SK-N-SH (cell line): ENCODE results near the gene TMEM131L. TPM values are rescaled to one million over a fixed set of nuclear protein-coding genes. Genes with fewer than 3 reads are reported as not detected.
A peak's percentile ranks its signal among the peaks of the same experiment; 100 is the strongest.

Experiments used
- CTCF ChIA-PET: fragments of 300-600, 350-600 bp; formaldehyde crosslinking; extraction: SDS; loops from one replicate; lab custom pipeline; 2021; lab: Yijun Ruan, JAX
- POLR2A ChIA-PET: fragments of 350-600 bp; sonication (Branson Sonifier 250); formaldehyde crosslinking; extraction: SDS; loops from one replicate; lab custom pipeline; 2020; ENCODE audit warnings: antibody characterized with exemption, inconsistent platforms; lab: Yijun Ruan, JAX
- DNase-seq: peaks from one replicate; pipeline ENCODE4 v3.0.0; 2012
- H2AFZ ChIP-seq: fragments of 200-600 bp; sonication (generic); 2 replicates; pipeline ENCODE4 v1.8.1; 2016; ENCODE audit warnings: antibody characterized with exemption, mild to moderate bottlenecking, low read depth
- H3F3A ChIP-seq: fragments of 200-600 bp; sonication (generic); replicated peaks from 2 replicates; pipeline ENCODE3; 2016; ENCODE audit warnings: antibody characterized with exemption, mild to moderate bottlenecking; ENCODE audit not compliant: insufficient read depth
- H3K27ac ChIP-seq, 2 experiments: fragments of 200-500 bp in 1 of 2; fragments of 200-600 bp in 1 of 2; sonication (Bioruptor generic) in 1 of 2; sonication (generic), shearing (Covaris generic) in 1 of 2; 2 replicates each; pipeline versions ENCODE4 v1.5.1 to v1.6.1; 2014 to 2016; ENCODE audit warnings: low read depth in 2 of 2, inconsistent platforms in 1 of 2, low read length in 1 of 2, mild to moderate bottlenecking in 1 of 2, mixed read lengths in 1 of 2
- H3K27me3 ChIP-seq: fragments of 200-600 bp; sonication (generic), shearing (Covaris generic); 2 replicates; pipeline ENCODE4 v1.6.1; 2016; ENCODE audit warnings: mixed run types; ENCODE audit not compliant: insufficient read depth
- H3K36me3 ChIP-seq, 2 experiments: fragments of 200-500 bp in 1 of 2; fragments of 200-600 bp in 1 of 2; sonication (Bioruptor generic) in 1 of 2; sonication (generic) in 1 of 2; replicated peaks in 1 of 2; 2 replicates each; pipeline versions ENCODE3 to v1.5.1; 2014 to 2016; ENCODE audit warnings: low read length in 1 of 2, mild to moderate bottlenecking in 1 of 2; ENCODE audit not compliant: insufficient read depth in 2 of 2, control insufficient read depth in 1 of 2
- H3K4me1 ChIP-seq, 2 experiments: fragments of 200-500 bp in 1 of 2; fragments of 200-600 bp in 1 of 2; sonication (Bioruptor generic) in 1 of 2; sonication (generic), shearing (Covaris generic) in 1 of 2; 2 replicates each; pipeline versions ENCODE4 v1.5.1 to v1.6.1; 2014 to 2016; ENCODE audit warnings: low read depth in 1 of 2, low read length in 1 of 2, mixed run types in 1 of 2; ENCODE audit not compliant: insufficient read depth in 2 of 2, control insufficient read depth in 1 of 2
- H3K4me2 ChIP-seq: fragments of 200-600 bp; sonication (generic), shearing (Covaris generic); 2 replicates; pipeline ENCODE4 v1.6.1; 2017; ENCODE audit warnings: mixed run types
- H3K4me3 ChIP-seq, 2 experiments: fragments of 200-500 bp in 1 of 2; fragments of 200-600 bp in 1 of 2; sonication (Bioruptor generic) in 1 of 2; sonication (generic), shearing (Covaris generic) in 1 of 2; 2 replicates each; pipeline versions ENCODE4 v1.5.1 to v1.8.1; 2014 to 2016; ENCODE audit warnings: low read depth in 2 of 2, inconsistent platforms in 1 of 2, low read length in 1 of 2, mild to moderate bottlenecking in 1 of 2, mixed read lengths in 1 of 2, moderate library complexity in 1 of 2
- H3K79me2 ChIP-seq: fragments of 200-600 bp; sonication (generic); 2 replicates; pipeline ENCODE4 v1.8.1; 2017; ENCODE audit warnings: mild to moderate bottlenecking; ENCODE audit not compliant: insufficient read depth
- H3K9ac ChIP-seq: fragments of 200-600 bp; sonication (generic); 2 replicates; pipeline ENCODE4 v1.6.1; 2017; ENCODE audit warnings: mixed run types
- H3K9me2 ChIP-seq: fragments of 200-600 bp; sonication (generic); 2 replicates; pipeline ENCODE4 v1.6.1; 2017; ENCODE audit warnings: mixed run types
- H3K9me3 ChIP-seq: fragments of 200-600 bp; sonication (generic); 2 replicates; pipeline ENCODE4 v1.6.1; 2017; ENCODE audit warnings: mixed run types, mild to moderate bottlenecking, moderate library complexity
- H4K20me1 ChIP-seq: fragments of 200-600 bp; sonication (generic); 2 replicates; pipeline ENCODE4 v1.6.1; 2017; ENCODE audit warnings: mild to moderate bottlenecking, mixed run types; ENCODE audit not compliant: insufficient read depth
- CTCF ChIP-seq: fragments of 200-600 bp; sonication (generic); IDR thresholded peaks from 2 replicates; pipeline ENCODE4 v1.6.1; 2017; ENCODE audit warnings: antibody characterized with exemption, mild to moderate bottlenecking, moderate library complexity
- ELF1 ChIP-seq: IDR thresholded peaks from 2 replicates; pipeline ENCODE4 v1.4.0; 2012
- FOSL2 ChIP-seq: IDR thresholded peaks from 2 replicates; pipeline ENCODE4 v1.4.0; 2012; ENCODE audit warnings: low read depth, mild to moderate bottlenecking, moderate library complexity, borderline replicate concordance
- FOXM1 ChIP-seq: IDR thresholded peaks from 2 replicates; pipeline ENCODE4 v1.4.0; 2012; ENCODE audit warnings: low read depth, mild to moderate bottlenecking
- JUND ChIP-seq: IDR thresholded peaks from 2 replicates; pipeline ENCODE4 v1.4.0; 2012
- NFIC ChIP-seq: IDR thresholded peaks from 2 replicates; pipeline ENCODE4 v1.4.0; 2012; ENCODE audit warnings: borderline replicate concordance
- PBX3 ChIP-seq: IDR thresholded peaks from 2 replicates; pipeline ENCODE4; 2012
- RAD21 ChIP-seq: IDR thresholded peaks from 2 replicates; pipeline ENCODE4 v1.6.1; 2012; ENCODE audit warnings: mild to moderate bottlenecking, low read length
- WGBS: methylation state at CpG from one replicate; pipeline ENCODE4 v1.1.6; 2017; ENCODE audit warnings: low lambda C conversion rate; 5-methylcytosine and 5-hydroxymethylcytosine counted together
- polyA plus RNA-seq, 3 experiments: library from polyadenylated mRNA; depleted of rRNA; stranded (reverse); fragments of >200 nt; gene quantifications; 2 replicates each; pipeline ENCODE4 v1.2.3, GENCODE V29; 2012
- TF ChIP-seq, protein P1 (sequence below): IDR thresholded peaks from 2 replicates; pipeline ENCODE4 v1.6.1; 2012; ENCODE audit warnings: mild to moderate bottlenecking, low read depth, low read length, moderate library complexity

Gene TMEM131L
- polyA plus RNA-seq, 1 of the 3 experiments (the other 2 are of a cell fraction): 6.2 TPM

GRCh38 chr4:153495480-153496193 is 29.5 kb downstream of the TMEM131L start:
- CTCF ChIA-PET: interaction anchor here (0.9 to 1.7 kb wide), 2 partner anchors 290 to 349 kb away, joined by 3 read pairs; no protein-coding TSS in a partner anchor
- Histone ChIP-seq H4K20me1 (no peaks in the 10 kb centered on the region), H3K9me2 (no peaks in the 10 kb centered on the region), H3K27ac (no peak overlapping the region), H3K4me2 (no peak overlapping the region), H2AFZ (no peak overlapping the region), H3K9me3 (no peaks in the 10 kb centered on the region), H3K36me3 (no peaks in the 10 kb centered on the region), H3K4me1 (peaks cover 0 to 12% of the 10 kb centered on the region in 2 experiments; a peak in 2 of 4 replicates), H3K4me3 (no peak overlapping the region), H3K9ac (no peak overlapping the region), H3F3A (peaks cover 6% of the 10 kb centered on the region), H3K79me2 (peaks cover 22% of the 10 kb centered on the region; the same call in 1 of the 2 replicates), H3K27me3 (no peaks in the 10 kb centered on the region)
- no peak for DNase-seq
- TF ChIP-seq PBX3 (no peak), ELF1 (no peak), RAD21 (no peak), FOXM1 (no peak), NFIC (no peak)
- TF ChIP-seq, protein P1, sequence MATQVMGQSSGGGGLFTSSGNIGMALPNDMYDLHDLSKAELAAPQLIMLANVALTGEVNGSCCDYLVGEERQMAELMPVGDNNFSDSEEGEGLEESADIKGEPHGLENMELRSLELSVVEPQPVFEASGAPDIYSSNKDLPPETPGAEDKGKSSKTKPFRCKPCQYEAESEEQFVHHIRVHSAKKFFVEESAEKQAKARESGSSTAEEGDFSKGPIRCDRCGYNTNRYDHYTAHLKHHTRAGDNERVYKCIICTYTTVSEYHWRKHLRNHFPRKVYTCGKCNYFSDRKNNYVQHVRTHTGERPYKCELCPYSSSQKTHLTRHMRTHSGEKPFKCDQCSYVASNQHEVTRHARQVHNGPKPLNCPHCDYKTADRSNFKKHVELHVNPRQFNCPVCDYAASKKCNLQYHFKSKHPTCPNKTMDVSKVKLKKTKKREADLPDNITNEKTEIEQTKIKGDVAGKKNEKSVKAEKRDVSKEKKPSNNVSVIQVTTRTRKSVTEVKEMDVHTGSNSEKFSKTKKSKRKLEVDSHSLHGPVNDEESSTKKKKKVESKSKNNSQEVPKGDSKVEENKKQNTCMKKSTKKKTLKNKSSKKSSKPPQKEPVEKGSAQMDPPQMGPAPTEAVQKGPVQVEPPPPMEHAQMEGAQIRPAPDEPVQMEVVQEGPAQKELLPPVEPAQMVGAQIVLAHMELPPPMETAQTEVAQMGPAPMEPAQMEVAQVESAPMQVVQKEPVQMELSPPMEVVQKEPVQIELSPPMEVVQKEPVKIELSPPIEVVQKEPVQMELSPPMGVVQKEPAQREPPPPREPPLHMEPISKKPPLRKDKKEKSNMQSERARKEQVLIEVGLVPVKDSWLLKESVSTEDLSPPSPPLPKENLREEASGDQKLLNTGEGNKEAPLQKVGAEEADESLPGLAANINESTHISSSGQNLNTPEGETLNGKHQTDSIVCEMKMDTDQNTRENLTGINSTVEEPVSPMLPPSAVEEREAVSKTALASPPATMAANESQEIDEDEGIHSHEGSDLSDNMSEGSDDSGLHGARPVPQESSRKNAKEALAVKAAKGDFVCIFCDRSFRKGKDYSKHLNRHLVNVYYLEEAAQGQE: no peak
- POLR2A ChIA-PET: no interaction called here
- WGBS: 91% methylated on average over 9 of the region's 9 CpGs

DNA sequence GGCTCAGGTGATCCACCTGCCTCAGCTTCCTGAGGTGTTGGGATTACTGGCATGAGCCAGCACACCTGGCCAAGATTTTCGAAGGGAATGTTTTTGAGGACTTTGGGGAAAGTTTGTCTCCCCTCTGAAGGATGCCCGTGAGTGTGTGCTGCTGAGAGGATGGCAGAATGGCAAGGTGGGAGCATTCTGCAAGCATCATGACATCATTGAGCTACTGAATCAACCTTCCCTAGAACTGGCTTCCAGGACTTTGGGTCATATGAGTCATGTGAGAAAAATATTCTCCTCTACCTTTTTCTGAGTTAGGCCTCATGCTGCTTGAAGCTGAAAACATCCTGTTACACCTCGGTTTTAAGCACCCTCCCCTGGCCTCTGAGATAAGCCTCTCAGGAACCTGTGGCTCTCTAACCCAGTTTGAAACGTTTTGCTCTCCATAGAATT is 31.0 kb downstream of the TMEM131L start:
- Histone ChIP-seq H3K4me2 (no peak overlapping the region), H4K20me1 (no peaks in the 10 kb centered on the region), H3K9me3 (no peaks in the 10 kb centered on the region), H3F3A (peaks cover 6% of the 10 kb centered on the region), H3K9me2 (no peaks in the 10 kb centered on the region), H3K79me2 (peaks cover 18% of the 10 kb centered on the region; the same call in 1 of the 2 replicates), H3K36me3 (no peaks in the 10 kb centered on the region), H3K27ac (no peak overlapping the region), H3K4me3 (no peak overlapping the region), H3K9ac (no peak overlapping the region), H2AFZ (no peak overlapping the region), H3K27me3 (no peaks in the 10 kb centered on the region), H3K4me1 (peaks cover 0 to 14% of the 10 kb centered on the region in 2 experiments; a peak in 2 of 4 replicates)
- ChIA-PET CTCF (interaction anchor here (1.5 kb wide), 1 partner anchor 153 kb away, joined by 3 read pairs; no protein-coding TSS in a partner anchor), POLR2A (no interaction called here)
- no peak for DNase-seq
- 49% methylated on average over 4 of the region's 4 CpGs for WGBS
- TF ChIP-seq JUND (peak; percentile 36; the same call in 1 of the 2 replicates), FOSL2 (peak; percentile 30; the same call in 1 of the 2 replicates), CTCF (no peak)
